B cell (primary cell): ENCODE results near the gene LDB3.

Experiments used
- CTCF ChIP-seq: fragments of 200-600 bp; IDR thresholded peaks from one replicate; pipeline ENCODE4 v1.8.0; 2022; ENCODE audit warnings: antibody characterized with exemption, mild to moderate bottlenecking
- EZH2 ChIP-seq: IDR thresholded peaks from 2 replicates; pipeline ENCODE4 v1.6.1; 2012; ENCODE audit warnings: borderline replicate concordance, low read depth, mild to moderate bottlenecking, moderate library complexity, low read length; ENCODE audit not compliant: insufficient read depth, poor library complexity, severe bottlenecking

GRCh38 chr10:86671419-86671818, 3.1 kb downstream of the LDB3 start:
- TF ChIP-seq CTCF (no peak), EZH2 (no peak)
